Kidney (tissue), 14 donors: ENCODE results near the gene PRPF4. TPM values are rescaled to one million over a fixed set of nuclear protein-coding genes. Genes with fewer than 3 reads are reported as not detected.
A peak's percentile ranks its signal among the peaks of the same experiment; 100 is the strongest.

Experiments
- DNase-seq, 5 donors: peaks; one replicate each; pipeline ENCODE4 v3.0.0-alpha.2; 2013 to 2020
- FAIRE-seq: peaks from 2 replicates; lab custom pipeline; 2012; peaks lifted over from hg19 to GRCh38; lab: Jason Lieb, UNC
- H3K27ac ChIP-seq, 2 donors: one replicate each; pipeline ENCODE4 v1.7.0; 2013; ENCODE audit warnings: low read depth in 2 of 2, low read length in 2 of 2, inconsistent platforms in 1 of 2
- H3K27me3 ChIP-seq: one replicate; pipeline ENCODE4 v1.7.1; 2013; ENCODE audit warnings: low read length, inconsistent platforms; ENCODE audit not compliant: control insufficient read depth, insufficient read depth
- H3K36me3 ChIP-seq, 3 donors: one replicate each; pipeline versions ENCODE4 v1.7.0 to v1.7.1; 2013; ENCODE audit warnings: low read length in 3 of 3, control low read depth in 1 of 3, inconsistent platforms in 1 of 3; ENCODE audit not compliant: insufficient read depth in 3 of 3, control insufficient read depth in 2 of 3
- H3K4me1 ChIP-seq, 3 donors: one replicate each; pipeline versions ENCODE4 v1.7.0 to v1.7.1; 2013; ENCODE audit warnings: low read length in 3 of 3, inconsistent platforms in 1 of 3, low read depth in 1 of 3; ENCODE audit not compliant: control insufficient read depth in 2 of 3, insufficient read depth in 2 of 3
- H3K4me3 ChIP-seq, 3 donors: one replicate each; pipeline versions ENCODE4 v1.7.0 to v1.8.1; 2013; ENCODE audit warnings: low read length in 3 of 3, control low read depth in 1 of 3, inconsistent platforms in 1 of 3
- H3K9ac ChIP-seq, 3 donors: one replicate each; pipeline versions ENCODE4 v1.7.0 to v1.7.1; 2013; ENCODE audit warnings: low read length in 3 of 3, control low read depth in 1 of 3, inconsistent platforms in 1 of 3
- H3K9me3 ChIP-seq, 3 donors: one replicate each; pipeline versions ENCODE4 v1.7.0 to v1.7.1; 2013; ENCODE audit warnings: low read length in 3 of 3, control low read depth in 1 of 3, inconsistent platforms in 1 of 3; ENCODE audit not compliant: control insufficient read depth in 2 of 3, insufficient read depth in 1 of 3
- CTCF ChIP-seq: IDR thresholded peaks from 3 replicates; pipeline ENCODE4 v1.5.1; 2012; ENCODE audit warnings: mild to moderate bottlenecking, moderate library complexity, borderline replicate concordance; ENCODE audit not compliant: insufficient read depth; ENCODE audit errors: extremely low read depth
- intact Hi-C: fragments of 100-400 bp; cut with DNase I; formaldehyde crosslinking; loops from one replicate; pipeline ENCODE4 v1.11.1; 2022
- polyA plus RNA-seq: library from polyadenylated mRNA; stranded (reverse); fragments of 350-450 nt; fragmentation: Illumina TruSeq; extraction: RNeasy Lipid Tissue Mini Kit (QIAGEN cat#74804); gene quantifications from one replicate; pipeline ENCODE4 v1.2.3, GENCODE V29; 2014; ENCODE audit warnings: low read depth, low replicate concordance; ENCODE audit not compliant: insufficient read depth
- total RNA-seq: library from RNA; stranded (reverse); fragmentation: NEBNext Ultra II Directional; extraction: Animal tissue kit (Norgen Biotek cat#: 25700); gene quantifications from one replicate; pipeline ENCODE4 v1.2.1, GENCODE V29; 2021
- donor health status: control.
- donor health status: control.
- donor health status: control.
- donor health status: control.
- donor health status: control.
- donor health status: DM: yes; HTN: yes; CAD: no.
- donor health status: Normal renal cell carcinoma (clear cell type).

PRPF4 gene
- total and polyA plus RNA-seq, 2 donors from 2014 or later, result 12.8 to 20.0 TPM

- intact Hi-C loops, result no loop called here
Observed at GRCh38 chr9:113309204-113309813, 33.9 kb downstream of the PRPF4 start.

GRCh38 chr9:113310538-113310937 lies 35.1 kb downstream of the PRPF4 start:
- no peak for FAIRE-seq
- Histone ChIP-seq H3K36me3 (no peaks in the 10 kb centered on the region), H3K4me1 (no peaks in the 10 kb centered on the region), H3K9ac (no peak overlapping the region), H3K4me3 (no peak overlapping the region), H3K27me3 (no peaks in the 10 kb centered on the region), H3K9me3 (no peaks in the 10 kb centered on the region), H3K27ac (no peak overlapping the region)
- intact Hi-C loops, result no loop called here
- TF ChIP-seq CTCF, result no peak
- DNase-seq, result no peak

More at GRCh38 chr9:113309204-113309813, 33.9 kb downstream of the PRPF4 start:
- H3K4me1 ChIP-seq, result no peaks in the 10 kb centered on the region
- peak; percentile 59 for TF ChIP-seq CTCF
- no peaks in the 10 kb centered on the region for H3K27me3 ChIP-seq
- FAIRE-seq (peak; percentile 27), DNase-seq (peak in 3 of 5 donors; percentile 13 to 64 (median 41))
- H3K9me3 ChIP-seq, result no peaks in the 10 kb centered on the region
- H3K27ac ChIP-seq, result no peak overlapping the region
- H3K36me3 ChIP-seq, result no peaks in the 10 kb centered on the region
- H3K9ac ChIP-seq, result no peak overlapping the region
- no peak overlapping the region for H3K4me3 ChIP-seq

GRCh38 chr9:113311961-113312360 lies 36.5 kb downstream of the PRPF4 start:
- H3K36me3 ChIP-seq, result no peaks in the 10 kb centered on the region
- intact Hi-C loops, result no loop called here
- H3K4me3 ChIP-seq, result no peak overlapping the region
- no peaks in the 10 kb centered on the region for H3K27me3 ChIP-seq
- FAIRE-seq, result no peak
- TF ChIP-seq CTCF, result no peak
- no peak overlapping the region for H3K27ac ChIP-seq
- H3K4me1 ChIP-seq, result no peaks in the 10 kb centered on the region
- no peak for DNase-seq
- H3K9me3 ChIP-seq, result no peaks in the 10 kb centered on the region
- no peak overlapping the region for H3K9ac ChIP-seq
